ENCODE measurements around the gene VPS13D.
"Not testable (repeated sequence)": the region's sequence is repeated elsewhere in the genome, so short reads cannot be mapped to it uniquely, and the experiment has no call there.

The VPS13D gene

DNA sequence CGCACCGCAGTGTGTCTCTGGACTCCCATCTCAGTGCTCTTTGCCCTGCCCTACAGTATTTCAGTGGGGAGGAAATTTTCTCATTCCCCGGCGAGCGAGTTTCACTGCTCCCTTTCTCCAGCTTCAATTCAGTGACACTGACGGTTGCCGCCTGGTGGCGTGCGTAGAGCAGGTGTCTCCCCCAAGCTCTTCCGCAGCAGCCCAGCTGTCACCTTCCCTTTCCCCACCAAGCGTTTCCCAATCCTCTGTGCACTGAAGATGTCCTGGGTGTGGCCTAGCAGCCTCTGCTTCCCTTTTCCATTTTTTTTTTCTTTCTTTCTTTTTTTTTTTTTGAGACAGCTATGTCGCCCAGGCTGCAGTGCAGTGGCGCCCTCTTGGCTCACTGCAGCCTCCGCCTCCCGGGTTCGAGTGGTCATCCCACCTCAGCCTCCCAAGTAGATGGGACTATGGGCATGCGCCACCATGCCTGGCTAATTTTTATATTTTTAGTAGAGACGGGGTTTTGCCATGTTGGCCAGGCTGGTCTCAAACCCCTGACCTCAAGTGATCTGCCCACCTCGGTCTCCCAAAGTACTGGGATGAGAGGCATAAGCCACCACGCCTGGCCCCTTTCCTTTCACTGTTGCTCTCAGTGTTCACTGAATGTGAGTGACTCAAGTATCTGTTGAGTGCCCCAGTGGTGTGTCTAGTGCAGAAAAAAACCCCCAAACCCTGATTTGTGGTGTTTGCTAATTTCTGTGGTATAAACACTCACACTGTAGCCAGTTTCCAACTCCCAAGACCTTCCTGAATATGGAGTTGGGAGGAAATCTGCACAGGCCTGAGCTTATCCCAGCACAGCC is 33.0 kb upstream of the VPS13D start:
- no peak for DNase-seq (ENCODE audit: low read depth in 2 of 2)

DNA sequence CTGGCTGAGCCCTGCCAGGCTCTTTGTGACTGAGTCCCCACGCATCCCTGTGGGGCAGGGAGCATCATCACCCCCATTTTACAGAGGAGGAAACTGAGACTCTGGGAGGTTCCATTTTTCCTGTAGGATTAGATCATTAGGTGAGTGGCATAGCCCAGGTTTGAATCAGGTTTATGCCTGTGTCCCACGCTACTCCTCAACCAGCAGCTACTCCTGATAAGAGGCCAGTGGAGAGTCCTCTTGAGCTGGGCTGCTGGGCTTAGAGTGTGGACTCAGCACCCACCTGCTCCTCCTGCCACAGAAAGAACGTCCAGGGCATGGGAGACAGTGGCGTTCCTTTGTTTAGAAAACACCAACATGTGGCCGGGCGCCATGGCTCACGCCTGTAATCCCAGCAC is 32.3 kb upstream of the VPS13D start:
- no peak for DNase-seq (ENCODE audit: low read depth in 2 of 2)

DNA sequence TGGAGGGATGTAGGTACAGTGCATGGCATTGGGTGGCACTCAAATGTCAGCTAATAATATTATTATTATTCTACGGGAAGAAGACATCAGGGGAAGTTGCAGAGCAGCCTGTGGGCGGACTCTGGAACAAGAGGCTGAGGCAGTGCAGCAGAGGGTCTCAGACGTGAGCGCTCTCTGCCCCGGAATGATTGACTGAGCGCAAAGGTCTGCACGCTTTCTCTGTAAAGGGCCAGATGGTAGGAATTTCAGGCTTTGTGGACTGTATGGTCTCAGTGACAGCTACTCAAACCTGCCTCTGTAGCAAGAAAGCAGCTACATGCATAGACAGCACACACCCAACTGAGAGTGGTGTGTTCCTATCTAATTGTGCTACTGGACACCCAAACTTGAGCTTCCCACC is 29.6 kb upstream of the VPS13D start:
- no peak for DNase-seq (ENCODE audit: low read depth in 2 of 2)

DNA sequence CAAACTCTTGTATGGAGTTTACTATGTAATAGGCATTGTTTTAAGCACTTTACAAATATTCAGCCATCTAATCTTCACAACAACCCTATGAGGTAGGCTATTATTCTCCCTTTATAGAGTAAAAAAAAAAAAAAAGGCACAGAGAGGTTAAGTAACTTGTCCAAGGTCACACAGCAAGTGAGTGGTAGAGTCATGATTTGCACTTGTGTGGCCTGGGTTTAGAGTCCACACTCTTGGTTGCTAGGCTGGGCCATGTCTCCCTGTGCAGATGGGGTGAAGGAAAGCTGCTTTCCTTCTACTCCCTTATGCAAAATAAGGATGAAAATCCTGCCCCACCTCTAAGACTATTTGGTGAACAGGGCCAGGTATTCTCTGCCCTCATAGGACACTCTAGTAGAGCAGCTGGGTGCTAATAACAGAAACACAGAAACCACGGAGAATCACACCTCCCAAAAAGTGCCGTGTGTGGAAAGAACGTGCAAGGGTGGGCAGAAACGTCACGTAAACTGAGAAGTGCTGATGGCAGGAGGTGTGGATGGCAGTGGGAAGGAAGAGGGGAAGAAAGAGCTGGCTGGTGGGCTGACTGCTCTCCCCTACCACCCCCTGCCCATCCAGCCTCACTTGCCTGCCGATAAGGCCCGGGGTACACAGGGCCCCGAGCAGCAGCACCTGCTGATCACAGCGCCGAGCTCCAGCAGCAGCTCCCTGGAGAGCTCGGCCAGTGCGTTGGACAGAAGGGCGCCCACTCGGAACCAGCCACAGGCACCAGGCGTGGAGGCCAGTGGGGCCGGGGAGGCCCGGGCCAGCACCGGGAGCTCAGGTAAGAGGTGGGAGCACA is 28.3 kb upstream of the VPS13D start:
- DNase-seq (ENCODE audit: low read depth in 2 of 2), result no peak

DNA sequence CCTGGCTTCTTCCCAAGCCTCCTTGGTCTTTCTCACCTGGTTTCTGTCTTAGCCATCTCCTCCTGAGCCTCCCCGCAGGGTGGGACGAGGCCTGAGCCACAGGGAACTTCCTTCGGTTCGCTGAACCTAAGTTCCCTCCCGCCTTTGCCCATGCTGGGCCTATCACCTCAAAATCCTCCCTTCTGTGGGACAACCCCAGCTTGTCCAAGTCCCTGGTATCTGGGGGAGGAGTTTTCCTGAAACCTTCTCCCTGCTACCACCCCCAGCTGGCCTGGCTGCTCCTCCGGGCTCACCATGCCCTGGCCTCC is 27.7 kb upstream of the VPS13D start:
- no peak for DNase-seq (ENCODE audit: low read depth in 2 of 2)

DNA sequence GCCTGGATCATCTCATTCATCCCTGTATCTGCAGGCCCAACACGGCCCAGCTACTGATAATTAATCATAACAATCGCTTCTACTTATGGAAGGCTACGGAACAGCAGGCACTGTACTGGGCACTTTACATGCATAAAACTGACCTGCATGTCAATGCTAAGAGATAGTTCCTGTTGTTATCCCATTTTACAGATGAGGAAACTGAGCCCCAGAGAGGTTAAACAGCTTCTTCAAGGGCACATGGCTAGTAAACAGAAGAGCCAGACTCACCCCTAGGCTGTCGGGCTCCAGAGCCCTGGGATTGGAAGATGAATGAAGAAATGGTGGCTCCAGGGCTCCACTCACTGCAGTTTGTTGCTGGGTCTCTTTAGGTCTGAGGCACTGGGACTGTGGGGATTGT is 27.3 kb upstream of the VPS13D start:
- DNase-seq (ENCODE audit: low read depth in 2 of 2), result no peak

DNA sequence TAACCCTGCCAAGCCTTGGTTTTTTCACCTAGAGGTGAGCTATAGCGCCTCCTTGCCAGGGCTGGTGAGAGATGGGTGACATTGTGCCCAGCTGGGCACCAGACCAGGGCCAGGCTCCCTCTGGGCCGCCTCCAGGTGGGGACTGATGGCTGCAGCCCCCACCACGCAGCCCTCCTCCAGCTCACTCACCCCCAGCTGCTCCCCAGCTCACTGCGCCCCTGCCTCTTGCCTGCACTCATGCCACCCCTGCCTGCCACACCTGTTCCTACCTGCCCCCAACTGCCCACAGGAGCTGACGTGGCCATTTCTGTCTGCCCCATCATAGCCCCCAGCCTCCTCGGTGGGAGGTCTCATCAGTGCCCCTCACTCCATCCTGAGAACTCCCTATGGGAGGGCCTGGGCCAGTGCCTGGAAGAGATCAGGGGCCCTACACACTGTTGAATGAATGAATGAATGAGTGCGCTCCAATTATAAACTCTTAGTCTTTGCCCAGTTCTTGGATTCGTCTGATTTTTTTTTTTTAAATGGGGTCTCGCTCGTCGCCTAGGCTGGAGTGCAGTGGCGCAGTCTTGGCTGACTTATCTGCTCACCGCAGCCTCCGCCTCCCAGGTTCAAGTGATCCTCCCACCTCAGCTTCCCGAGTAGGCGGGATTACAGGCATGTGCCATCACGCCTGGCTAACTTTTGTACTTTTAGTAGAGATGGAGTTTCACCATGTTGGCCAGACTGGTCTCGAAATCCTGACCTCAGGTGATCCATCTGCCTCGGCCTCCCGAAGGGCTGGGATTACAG is 26.4 kb upstream of the VPS13D start:
- no peak for DNase-seq (ENCODE audit: low read depth in 2 of 2)

DNA sequence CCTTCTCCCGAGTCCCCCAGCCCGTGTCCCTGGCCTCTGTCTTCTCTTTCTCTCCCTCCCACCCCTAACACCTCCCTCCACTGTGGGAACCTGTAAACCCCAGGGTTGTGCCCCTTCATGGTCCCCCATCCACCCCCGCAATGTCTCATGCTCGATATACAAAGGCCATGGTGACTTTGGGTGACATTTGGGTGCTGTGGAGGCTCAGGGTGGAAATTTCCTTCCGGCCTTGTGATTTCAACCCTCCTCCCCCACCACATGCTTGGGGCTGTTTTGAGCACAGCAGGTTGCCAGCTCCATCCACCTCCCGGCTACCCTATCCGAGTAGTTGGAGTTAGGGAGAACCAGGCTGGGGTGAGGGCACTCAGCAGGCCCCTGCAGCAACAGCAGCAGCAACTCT is 25.7 kb upstream of the VPS13D start:
- DNase-seq (ENCODE audit: low read depth in 2 of 2), result no peak

DNA sequence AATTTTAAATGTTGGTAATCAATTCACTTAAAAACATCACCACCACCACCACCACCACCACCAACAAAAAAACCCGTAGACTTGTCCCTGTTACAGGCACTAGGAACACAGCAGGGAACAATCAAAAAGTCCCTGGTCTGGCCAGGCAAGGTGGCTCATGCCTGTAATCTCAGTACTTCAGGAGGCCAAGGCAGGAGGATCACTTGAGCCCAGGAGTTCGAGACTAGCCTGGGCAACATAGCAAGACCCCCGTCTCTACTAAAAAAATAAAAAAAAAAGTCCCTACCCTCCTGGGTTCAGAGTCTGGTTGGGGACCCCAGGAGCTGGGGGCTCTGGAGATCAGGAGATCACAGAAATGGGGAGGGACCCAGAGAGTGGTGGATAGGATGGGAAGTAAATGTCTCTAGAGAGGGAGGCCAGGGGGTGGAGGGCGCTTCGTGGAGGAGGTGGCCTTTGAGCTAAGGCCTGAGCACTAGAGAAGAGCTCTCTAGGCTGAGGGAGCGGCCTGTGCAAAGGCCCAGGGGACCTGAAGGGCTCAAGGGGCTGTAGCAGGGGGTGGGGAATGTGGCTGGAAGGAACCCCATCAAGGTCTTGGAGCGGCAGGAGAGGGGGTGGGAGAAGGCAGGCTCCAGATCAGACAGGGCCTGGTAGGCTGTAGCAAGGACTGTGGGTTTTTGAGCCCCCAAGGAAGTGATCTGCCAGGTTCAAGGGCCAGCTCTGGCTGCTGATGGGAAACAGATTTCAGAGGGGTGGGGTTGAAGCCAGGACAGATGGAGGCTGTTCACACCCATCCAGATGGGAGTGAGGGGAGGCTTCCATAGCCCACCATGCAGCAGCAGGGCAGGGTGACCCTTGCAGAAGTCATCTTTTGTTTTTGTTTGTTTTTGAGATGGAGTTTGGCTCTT is 24.8 kb upstream of the VPS13D start:
- DNase-seq (ENCODE audit: low read depth in 2 of 2), result no peak

DNA sequence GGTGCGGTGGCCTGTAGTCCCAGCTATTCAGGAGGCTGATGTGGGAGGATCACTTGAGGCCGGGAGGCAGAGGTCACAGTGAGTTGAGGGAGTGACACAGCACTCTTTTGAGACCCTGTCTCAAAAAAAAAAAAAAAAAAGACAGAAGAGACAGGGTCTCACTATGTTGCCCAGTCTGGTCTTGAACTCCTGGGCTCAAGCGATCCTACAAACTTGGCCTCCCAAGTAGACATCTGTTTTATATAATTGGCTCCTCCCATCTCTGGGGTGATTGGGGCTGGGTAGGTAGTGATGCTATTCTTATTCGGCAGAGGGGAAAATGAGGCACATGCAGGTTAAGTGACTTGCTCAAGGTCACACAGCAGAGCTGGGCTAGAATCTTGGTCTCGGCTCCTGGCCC is 23.6 kb upstream of the VPS13D start:
- no peak for DNase-seq (ENCODE audit: low read depth in 2 of 2)

DNA sequence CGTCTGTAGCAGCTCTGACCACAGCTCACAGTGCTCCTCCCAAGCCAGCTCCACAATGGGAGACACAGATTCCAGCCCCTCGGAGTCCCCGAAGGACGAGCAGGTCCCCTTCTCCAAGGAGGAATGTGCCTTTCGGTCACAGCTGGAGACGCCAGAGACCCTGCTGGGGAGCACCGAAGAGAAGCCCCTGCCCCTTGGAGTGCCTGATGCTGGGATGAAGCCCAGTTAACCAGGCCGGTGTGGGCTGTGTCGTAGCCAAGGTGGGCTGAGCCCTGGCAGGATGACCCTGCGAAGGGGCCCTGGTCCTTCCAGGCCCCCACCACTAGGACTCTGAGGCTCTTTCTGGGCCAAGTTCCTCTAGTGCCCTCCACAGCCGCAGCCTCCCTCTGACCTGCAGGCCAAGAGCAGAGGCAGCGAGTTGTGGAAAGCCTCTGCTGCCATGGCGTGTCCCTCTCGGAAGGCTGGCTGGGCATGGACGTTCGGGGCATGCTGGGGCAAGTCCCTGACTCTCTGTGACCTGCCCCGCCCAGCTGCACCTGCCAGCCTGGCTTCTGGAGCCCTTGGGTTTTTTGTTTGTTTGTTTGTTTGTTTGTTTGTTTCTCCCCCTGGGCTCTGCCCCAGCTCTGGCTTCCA is 22.9 kb upstream of the VPS13D start:
- DNase-seq (ENCODE audit: low read depth in 2 of 2), result no peak

DNA sequence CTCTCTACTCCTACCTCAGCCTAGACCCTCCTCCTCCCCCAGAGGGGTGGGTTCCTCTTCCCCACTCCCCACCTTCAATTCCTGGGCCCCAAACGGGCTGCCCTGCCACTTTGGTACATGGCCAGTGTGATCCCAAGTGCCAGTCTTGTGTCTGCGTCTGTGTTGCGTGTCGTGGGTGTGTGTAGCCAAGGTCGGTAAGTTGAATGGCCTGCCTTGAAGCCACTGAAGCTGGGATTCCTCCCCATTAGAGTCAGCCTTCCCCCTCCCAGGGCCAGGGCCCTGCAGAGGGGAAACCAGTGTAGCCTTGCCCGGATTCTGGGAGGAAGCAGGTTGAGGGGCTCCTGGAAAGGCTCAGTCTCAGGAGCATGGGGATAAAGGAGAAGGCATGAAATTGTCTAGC is 21.6 kb upstream of the VPS13D start:
- no peak for DNase-seq (ENCODE audit: low read depth in 2 of 2)

DNA sequence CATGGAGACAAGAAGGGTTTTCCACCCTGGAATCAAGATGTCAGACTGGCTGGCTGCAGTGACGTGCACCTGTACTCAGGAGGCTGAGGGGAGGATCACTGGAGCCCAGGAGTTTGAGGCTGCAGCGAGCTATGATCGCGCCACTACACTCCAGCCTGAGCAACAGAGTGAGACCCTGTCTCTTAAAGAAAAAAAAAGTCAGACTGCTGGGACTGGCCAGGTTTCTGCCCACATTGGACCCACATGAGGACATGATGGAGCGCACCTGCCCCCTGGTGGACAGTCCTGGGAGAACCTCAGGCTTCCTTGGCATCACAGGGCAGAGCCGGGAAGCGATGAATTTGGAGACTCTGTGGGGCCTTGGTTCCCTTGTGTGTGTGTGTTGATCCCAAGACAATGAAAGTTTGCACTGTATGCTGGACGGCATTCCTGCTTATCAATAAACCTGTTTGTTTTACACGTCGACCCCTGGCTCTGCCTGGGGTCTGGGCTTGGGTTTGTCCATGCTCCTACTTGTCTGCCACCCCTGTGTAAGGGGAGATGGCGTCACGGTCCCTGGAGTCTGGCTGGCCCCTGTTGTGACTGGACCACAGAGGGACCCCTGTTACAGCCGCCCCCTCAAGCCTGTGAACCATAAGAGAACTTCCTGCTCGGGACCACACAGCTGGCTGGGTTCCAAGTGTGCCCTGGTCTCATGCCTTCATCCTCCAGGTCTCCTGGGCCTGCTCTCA is 20.9 kb upstream of the VPS13D start:
- peak; percentile 46 to 48 for DNase-seq (ENCODE audit: low read depth in 2 of 2)

DNA sequence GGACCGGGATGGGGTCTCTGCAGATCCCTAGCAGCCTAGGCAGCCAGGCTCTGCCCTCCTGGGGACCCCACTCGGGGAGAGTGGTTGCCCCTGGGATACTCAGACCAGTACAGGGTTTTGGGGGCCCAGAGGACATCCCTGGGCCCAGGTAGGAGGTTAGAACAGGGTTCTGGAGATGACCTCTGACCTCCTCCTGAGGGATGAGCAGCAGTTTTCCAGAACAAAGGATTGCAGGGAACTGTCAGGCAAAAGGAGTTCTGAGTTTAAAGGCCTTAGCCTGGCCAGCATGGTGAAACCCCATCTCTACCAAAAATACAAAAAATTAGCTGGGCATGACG is 20.4 kb upstream of the VPS13D start:
- DNase-seq (ENCODE audit: low read depth in 2 of 2), result no peak

DNA sequence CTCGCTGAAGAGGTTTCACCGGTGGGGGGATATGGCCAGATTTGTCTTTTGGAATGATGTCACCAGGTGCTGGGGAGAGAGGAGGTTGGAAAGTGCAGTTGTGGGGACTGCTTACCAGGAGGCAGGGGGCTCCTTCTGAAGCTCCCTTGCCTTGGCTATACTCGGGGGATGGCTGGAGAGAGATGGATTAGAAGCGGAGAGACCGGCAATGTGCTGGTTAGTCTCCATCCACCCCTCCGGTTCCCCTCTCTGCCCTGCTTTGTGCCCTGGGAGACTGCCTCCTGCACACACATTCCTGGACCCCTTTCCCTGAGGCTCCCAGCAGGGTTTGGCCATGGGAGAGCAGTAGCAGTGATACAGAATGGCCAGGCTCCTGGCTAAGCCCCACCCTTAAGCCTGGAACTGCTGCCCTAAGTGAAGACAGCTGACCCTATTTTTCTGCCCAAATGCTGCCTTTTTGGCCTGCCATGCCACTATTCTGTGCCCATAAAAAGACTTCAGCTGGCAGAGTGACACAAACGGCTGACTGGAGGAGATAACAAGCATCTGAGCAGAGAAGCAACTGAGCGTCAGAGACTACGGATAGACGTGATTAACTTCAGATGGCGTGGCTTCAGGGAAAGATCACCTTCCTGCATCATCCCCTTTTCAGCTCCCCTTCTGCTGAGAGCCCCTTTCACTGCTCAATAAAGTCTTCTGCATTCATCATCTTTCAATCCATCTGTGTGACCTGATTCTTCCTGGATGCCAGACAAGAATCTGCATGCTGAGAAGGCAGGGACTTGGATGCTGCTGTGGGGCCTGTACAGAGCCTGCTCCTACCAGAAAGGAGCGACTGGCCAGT is 14.5 kb upstream of the VPS13D start:
- DNase-seq (ENCODE audit: low read depth in 2 of 2), result no peak

DNA sequence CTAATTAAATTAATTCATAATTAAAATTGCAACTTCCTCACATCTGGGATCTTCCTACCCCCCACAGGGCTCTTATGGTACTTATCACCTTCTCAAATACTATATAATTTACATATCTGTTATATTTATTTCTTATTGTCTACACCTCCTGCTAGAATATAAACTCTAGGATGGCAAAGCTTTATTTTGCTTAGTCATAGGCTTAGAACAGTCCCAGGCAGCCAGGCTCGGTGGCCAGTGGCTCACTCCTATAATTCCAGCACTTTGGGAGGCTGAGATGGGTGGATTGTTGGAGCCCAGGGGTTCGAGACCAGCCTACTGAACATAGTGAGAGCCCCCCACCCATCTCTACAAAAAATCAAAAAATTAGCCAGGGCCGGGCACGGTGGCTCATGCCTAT is 10.0 kb upstream of the VPS13D start:
- no peak for DNase-seq (ENCODE audit: low read depth in 2 of 2)

DNA sequence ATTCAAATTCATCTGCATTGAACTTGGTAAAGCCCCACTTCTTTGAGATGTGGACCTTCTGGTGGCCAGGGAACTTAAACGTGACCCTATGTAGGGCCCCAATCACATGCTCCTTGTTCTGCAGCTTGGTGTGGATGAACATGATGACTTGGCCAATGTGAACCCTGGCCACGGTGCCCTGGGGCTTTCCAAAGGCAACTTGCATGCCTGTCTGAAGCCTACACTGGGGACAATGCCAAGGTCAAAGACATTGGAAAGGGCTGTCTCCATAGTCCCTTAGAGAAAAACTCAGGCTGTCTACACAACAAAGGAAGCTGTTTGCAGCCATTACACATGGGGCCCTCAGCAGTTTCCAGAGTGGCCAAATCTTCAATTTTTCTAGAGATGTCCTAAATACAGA is 8.9 kb upstream of the VPS13D start:
- DNase-seq (ENCODE audit: low read depth in 2 of 2), result no peak

DNA sequence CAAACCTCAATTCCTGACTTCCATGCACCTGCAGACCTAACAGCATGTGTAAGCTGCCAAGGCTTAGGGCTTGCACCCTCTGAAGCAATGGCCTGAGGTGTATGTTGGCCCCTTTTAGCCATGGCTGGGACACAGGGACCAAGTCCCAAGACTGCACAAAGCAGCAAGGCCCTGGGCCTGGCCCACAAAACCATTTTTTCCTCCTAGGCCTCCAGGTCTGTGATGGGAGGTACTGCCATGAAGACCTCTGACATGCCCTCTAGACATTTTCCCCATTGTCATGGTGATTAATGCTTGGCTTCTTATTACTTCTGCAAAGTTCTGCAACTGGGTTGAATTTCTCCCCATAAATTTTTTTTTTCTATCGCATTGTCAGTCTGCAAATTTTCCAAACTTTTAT is 7.1 kb upstream of the VPS13D start:
- not testable (repeated sequence) for DNase-seq (ENCODE audit: low read depth in 2 of 2)

DNA sequence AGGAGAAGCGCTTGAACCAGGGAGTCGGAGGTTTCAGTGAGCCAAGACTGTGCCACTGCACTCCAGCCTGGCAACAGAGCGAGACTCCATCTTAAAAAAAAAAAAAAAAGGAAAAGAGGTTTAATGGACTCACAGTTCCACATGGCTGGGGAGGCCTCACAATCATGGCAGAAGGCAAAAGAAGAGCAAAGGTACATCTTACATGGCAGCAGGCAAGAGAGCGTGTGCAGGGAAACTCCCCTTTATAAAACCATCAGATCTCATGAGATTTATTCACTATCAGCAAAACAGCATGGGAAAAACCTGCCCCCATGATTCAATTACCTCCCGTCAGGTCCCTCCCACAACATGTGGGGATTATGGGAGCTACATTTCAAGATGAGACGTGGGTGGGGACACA is 5.7 kb upstream of the VPS13D start:
- DNase-seq (ENCODE audit: low read depth in 2 of 2), result not testable (repeated sequence)

DNA sequence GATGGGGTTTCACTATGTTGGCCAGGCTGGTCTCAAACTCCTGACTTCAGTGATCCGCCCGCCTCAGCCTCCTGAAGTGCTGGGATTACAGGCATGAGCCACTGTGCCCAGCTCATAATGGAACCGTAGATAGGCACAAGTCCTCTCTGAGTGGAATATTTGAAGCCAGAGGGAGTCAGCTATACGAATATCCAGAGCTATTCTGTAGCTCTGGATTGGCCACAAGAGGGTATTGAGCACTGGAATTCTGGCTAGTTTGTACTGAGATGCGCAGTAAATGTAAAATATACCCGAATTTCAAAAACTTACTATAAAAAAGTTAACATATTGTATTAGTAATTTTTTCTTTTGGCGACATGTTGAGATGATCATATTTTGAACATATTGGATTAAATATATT is 851 bp upstream of the VPS13D start:
- DNase-seq (ENCODE audit: low read depth in 2 of 2), result no peak
